GM18505 (cell line): ENCODE results near the gene DCT.

Experiments used
- ATAC-seq: cut with Tn5 transposase; IDR thresholded peaks from one replicate; pipeline ENCODE4 v1.9.1; 2021; ENCODE audit not compliant: unreplicated experiment
- POLR2A ChIP-seq: IDR thresholded peaks from 4 replicates; pipeline ENCODE4 v1.6.1; 2011; ENCODE audit warnings: borderline replicate concordance; ENCODE audit not compliant: insufficient read depth, insufficient read length; ENCODE audit errors: extremely low read depth

DCT gene

GRCh38 chr13:94408314-94409036 is 71.0 kb downstream of the DCT start:
- TF ChIP-seq POLR2A: no peak
- ATAC-seq: no peak

- no peak for TF ChIP-seq POLR2A
These were observed 78.6 kb downstream of the DCT start for GRCh38 chr13:94400874-94401273.

DNA sequence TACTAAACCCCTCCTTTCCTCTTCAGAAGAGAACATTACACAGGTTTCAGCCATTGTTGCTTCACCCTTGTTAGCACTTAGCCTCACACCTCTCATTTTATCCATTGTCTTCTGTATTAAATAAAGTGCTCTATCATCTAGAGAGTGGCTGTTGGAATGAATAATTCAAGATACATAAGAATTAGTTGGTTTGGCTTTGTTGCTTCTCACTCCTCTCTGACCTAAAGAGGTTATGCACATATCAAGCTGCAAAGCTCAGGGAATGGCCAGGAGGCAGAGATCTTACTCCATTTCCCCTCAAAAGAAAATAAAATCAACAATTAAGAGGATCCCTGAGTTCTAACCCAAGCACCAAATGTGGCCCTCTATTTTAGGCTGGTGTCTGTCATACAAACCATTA is 79.7 kb downstream of the DCT start:
- no peak for TF ChIP-seq POLR2A
- no peak for ATAC-seq

More at GRCh38 chr13:94400874-94401273, 78.6 kb downstream of the DCT start:
- no peak for ATAC-seq

GRCh38 chr13:94395860-94396259 is 83.6 kb downstream of the DCT start:
- TF ChIP-seq POLR2A: no peak
- ATAC-seq: no peak

DNA sequence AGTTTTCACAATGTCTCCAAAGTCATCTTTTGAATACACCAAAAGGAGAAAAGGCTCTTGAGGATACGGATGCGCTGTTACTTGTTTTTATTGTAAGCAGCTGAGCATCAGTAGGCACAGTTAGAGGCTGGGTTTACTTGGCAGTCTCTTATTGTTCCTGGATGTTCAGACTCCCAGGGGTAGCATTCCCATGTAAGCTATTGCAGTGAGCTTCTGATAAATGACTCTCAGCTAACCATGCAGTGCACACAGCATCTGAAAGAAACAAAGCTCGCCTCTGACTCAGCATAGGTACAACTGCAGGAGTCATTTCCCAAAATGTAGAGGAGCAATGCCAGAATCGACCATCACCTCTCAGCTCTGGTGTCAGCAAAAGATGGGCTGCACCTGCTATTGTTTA is 84.8 kb downstream of the DCT start:
- TF ChIP-seq POLR2A: no peak
- no peak for ATAC-seq

- ATAC-seq: no peak
- TF ChIP-seq POLR2A: no peak
These were observed 88.6 kb downstream of the DCT start for GRCh38 chr13:94390881-94391280.

DNA sequence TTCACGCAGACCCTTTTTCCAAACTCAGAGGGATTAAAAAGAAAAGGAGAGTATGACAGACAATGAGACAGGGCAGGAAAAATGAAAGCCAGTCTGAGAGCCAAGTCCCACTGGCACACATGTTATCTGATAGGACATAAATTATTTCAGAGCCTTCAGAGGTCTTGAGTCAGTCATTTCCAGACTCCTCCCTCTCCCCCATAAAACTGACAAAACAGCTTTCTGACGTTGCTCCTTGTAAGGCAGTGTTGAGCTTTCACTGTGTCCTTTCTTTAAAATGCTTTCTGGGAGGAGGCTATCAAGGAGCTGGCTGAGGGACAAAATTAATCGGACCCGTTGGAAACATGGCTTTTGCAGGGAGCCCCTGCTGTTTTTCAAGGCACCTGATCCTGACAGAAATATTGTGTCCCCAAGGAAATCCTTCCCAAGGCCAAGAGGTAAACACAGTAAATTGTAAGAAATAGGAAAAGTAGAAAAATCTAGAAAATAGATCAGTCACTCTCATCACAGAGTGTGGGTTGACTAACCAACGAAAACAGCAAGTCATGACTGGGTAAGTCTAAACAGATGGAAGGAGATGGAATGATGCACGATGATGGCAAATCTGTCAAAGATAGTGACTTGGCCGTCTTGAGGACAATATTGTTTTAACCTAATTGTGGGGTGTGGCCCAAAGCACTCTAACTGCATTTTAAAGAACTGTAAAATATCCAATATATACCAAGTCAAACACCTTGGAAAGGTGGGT is 89.7 kb downstream of the DCT start:
- TF ChIP-seq POLR2A: no peak
- ATAC-seq: no peak

DNA sequence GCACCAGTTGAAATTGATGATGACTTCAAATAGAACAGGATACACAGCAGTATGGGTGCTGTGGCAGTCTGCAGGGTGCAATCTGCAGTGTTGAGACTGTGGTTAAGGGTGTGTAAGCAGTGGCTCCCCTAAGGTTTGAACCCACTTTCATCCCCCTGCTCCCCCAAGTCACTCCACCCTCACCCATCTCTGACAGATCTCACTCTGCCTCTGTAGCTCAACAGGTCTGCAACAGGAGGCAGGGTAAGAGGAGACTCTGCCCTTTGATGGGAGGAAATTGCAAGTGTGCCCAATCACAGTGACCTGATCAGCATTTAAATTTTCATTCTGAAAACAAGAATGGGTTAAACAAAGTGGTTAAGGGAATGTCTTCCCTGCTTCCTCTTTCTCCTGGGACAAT is 92.4 kb downstream of the DCT start:
- no peak for ATAC-seq
- TF ChIP-seq POLR2A: no peak
